Panc1 (cell line): ENCODE results near the gene NUPR1.

Source experiments
- TF ChIP-seq, protein P1 (sequence below): fragments of 450-650 bp; IDR thresholded peaks from 2 replicates; pipeline ENCODE4 v1.5.1; 2017; ENCODE audit warnings: mild to moderate bottlenecking
- TF ChIP-seq, protein P2 (sequence below), 2 experiments: IDR thresholded peaks; 2 replicates each; pipeline ENCODE4 v1.6.1; 2011 to 2012; ENCODE audit warnings: low read depth in 2 of 2, control low read depth in 1 of 2, low read length in 1 of 2, mild to moderate bottlenecking in 1 of 2, moderate library complexity in 1 of 2; ENCODE audit not compliant: insufficient read depth in 1 of 2

DNA sequence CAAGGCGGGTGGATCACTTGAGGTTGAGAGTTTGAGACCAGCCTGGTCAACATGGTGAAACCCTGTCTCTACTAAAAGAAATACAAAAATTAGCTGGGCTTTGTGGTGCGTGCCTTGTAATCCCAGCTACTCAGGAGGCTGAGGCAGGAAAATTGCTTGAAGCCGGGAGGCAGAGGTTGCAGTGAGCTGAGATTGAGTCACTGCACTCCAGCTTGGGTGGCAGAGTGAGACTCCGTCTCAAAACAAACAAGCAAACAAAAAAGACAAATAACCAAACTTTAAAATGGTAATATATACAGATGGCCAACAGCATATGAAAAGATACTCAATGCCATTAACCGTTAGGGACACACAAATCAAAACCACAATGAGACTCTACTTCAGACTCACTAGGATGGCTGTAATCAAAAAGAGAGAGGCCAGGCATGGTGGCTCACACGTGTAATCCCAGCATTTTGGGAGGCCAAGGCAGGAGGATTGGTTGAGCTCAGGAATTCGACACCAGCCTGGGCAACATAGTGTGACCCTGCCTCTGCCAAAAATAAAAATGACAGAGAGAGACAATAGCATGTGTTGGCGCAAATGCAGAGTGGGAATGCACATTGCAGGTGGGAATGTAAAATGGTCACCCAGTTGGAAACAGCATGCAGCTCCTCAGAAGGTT is 36.8 kb upstream of the NUPR1 start:
- TF ChIP-seq, protein P1, sequence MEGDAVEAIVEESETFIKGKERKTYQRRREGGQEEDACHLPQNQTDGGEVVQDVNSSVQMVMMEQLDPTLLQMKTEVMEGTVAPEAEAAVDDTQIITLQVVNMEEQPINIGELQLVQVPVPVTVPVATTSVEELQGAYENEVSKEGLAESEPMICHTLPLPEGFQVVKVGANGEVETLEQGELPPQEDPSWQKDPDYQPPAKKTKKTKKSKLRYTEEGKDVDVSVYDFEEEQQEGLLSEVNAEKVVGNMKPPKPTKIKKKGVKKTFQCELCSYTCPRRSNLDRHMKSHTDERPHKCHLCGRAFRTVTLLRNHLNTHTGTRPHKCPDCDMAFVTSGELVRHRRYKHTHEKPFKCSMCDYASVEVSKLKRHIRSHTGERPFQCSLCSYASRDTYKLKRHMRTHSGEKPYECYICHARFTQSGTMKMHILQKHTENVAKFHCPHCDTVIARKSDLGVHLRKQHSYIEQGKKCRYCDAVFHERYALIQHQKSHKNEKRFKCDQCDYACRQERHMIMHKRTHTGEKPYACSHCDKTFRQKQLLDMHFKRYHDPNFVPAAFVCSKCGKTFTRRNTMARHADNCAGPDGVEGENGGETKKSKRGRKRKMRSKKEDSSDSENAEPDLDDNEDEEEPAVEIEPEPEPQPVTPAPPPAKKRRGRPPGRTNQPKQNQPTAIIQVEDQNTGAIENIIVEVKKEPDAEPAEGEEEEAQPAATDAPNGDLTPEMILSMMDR = no peak
- TF ChIP-seq, protein P2, sequence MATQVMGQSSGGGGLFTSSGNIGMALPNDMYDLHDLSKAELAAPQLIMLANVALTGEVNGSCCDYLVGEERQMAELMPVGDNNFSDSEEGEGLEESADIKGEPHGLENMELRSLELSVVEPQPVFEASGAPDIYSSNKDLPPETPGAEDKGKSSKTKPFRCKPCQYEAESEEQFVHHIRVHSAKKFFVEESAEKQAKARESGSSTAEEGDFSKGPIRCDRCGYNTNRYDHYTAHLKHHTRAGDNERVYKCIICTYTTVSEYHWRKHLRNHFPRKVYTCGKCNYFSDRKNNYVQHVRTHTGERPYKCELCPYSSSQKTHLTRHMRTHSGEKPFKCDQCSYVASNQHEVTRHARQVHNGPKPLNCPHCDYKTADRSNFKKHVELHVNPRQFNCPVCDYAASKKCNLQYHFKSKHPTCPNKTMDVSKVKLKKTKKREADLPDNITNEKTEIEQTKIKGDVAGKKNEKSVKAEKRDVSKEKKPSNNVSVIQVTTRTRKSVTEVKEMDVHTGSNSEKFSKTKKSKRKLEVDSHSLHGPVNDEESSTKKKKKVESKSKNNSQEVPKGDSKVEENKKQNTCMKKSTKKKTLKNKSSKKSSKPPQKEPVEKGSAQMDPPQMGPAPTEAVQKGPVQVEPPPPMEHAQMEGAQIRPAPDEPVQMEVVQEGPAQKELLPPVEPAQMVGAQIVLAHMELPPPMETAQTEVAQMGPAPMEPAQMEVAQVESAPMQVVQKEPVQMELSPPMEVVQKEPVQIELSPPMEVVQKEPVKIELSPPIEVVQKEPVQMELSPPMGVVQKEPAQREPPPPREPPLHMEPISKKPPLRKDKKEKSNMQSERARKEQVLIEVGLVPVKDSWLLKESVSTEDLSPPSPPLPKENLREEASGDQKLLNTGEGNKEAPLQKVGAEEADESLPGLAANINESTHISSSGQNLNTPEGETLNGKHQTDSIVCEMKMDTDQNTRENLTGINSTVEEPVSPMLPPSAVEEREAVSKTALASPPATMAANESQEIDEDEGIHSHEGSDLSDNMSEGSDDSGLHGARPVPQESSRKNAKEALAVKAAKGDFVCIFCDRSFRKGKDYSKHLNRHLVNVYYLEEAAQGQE (IDR thresholded peaks at IDR 0.05; ENCODE audit: insufficient read depth in 1 of 2, low read depth in 2 of 2, low read length in 1 of 2) = no peak
